ENCODE results near the gene KISS1R. TPM values are rescaled to one million over a fixed set of nuclear protein-coding genes. Genes with fewer than 3 reads are reported as not detected.

The KISS1R gene
- total and polyA plus RNA-seq, 4 donors, result not detected

DNA sequence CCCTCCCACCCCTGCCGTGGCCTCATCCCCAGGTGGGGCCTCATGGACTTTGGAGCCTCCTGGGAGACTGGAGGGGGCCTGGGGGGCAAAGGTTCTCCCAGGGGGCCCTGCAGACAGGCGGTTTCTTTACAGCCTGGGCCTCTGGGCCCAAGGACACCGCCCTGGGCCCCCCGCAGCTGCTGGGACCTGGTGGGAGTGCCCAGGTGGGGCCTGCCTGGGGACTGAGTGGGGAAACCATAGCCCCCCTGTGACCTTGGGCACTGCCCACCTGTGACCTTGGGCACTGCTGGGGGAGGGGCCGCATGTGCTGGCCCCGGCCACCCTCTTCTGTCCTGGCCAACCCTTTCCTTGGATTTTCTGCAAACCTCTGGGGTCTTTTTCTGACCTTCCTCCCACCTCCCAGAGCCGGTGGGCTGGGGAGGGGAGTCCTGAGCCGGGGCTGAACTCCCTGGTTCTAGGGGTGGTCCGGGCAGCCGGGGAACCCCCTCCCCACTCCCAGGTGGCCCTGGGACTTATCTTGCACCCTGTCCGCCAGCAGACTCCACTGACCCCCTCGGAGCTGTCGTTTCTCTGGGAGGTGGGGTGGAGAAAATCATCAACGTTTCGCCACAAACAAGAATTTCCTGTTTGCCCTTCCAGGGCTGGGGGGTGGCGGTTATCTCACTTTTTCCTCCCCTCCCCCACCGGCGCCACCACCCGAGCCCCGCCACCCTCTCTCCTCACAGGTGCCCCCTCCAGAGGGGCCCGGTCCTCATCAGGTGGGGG, 35.7 kb downstream of the KISS1R start:
- TF ChIP-seq HNF4G (IDR thresholded peaks at IDR 0.05), result no peak
- no peak for TF ChIP-seq EGR1 (IDR thresholded peaks at IDR 0.05; ENCODE audit: low read depth in 2 of 2)
- TF ChIP-seq, protein P1, sequence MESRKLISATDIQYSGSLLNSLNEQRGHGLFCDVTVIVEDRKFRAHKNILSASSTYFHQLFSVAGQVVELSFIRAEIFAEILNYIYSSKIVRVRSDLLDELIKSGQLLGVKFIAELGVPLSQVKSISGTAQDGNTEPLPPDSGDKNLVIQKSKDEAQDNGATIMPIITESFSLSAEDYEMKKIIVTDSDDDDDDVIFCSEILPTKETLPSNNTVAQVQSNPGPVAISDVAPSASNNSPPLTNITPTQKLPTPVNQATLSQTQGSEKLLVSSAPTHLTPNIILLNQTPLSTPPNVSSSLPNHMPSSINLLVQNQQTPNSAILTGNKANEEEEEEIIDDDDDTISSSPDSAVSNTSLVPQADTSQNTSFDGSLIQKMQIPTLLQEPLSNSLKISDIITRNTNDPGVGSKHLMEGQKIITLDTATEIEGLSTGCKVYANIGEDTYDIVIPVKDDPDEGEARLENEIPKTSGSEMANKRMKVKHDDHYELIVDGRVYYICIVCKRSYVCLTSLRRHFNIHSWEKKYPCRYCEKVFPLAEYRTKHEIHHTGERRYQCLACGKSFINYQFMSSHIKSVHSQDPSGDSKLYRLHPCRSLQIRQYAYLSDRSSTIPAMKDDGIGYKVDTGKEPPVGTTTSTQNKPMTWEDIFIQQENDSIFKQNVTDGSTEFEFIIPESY (IDR thresholded peaks at IDR 0.05), result no peak
- TF ChIP-seq, protein P2, sequence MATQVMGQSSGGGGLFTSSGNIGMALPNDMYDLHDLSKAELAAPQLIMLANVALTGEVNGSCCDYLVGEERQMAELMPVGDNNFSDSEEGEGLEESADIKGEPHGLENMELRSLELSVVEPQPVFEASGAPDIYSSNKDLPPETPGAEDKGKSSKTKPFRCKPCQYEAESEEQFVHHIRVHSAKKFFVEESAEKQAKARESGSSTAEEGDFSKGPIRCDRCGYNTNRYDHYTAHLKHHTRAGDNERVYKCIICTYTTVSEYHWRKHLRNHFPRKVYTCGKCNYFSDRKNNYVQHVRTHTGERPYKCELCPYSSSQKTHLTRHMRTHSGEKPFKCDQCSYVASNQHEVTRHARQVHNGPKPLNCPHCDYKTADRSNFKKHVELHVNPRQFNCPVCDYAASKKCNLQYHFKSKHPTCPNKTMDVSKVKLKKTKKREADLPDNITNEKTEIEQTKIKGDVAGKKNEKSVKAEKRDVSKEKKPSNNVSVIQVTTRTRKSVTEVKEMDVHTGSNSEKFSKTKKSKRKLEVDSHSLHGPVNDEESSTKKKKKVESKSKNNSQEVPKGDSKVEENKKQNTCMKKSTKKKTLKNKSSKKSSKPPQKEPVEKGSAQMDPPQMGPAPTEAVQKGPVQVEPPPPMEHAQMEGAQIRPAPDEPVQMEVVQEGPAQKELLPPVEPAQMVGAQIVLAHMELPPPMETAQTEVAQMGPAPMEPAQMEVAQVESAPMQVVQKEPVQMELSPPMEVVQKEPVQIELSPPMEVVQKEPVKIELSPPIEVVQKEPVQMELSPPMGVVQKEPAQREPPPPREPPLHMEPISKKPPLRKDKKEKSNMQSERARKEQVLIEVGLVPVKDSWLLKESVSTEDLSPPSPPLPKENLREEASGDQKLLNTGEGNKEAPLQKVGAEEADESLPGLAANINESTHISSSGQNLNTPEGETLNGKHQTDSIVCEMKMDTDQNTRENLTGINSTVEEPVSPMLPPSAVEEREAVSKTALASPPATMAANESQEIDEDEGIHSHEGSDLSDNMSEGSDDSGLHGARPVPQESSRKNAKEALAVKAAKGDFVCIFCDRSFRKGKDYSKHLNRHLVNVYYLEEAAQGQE (IDR thresholded peaks at IDR 0.05), result no peak
- TF ChIP-seq RXRA (IDR thresholded peaks at IDR 0.05), result no peak
- TF ChIP-seq, protein P3, sequence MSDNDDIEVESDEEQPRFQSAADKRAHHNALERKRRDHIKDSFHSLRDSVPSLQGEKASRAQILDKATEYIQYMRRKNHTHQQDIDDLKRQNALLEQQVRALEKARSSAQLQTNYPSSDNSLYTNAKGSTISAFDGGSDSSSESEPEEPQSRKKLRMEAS (IDR thresholded peaks at IDR 0.05), result no peak
- no peak for TF ChIP-seq FOXA2 (IDR thresholded peaks at IDR 0.05)
- TF ChIP-seq YY1 (IDR thresholded peaks at IDR 0.05), result no peak
- Histone ChIP-seq H3K36me3 (ENCODE audit: control insufficient read depth in 4 of 4, insufficient read depth in 3 of 4, low read depth in 1 of 4, low read length in 3 of 4) (peaks cover 0 to under 1% (median 0%) of the 10 kb centered on the region in 4 donors), H3K9me3 (ENCODE audit: control insufficient read depth in 4 of 4, low read length in 3 of 4) (no peaks in the 10 kb centered on the region), H3K4me3 (ENCODE audit: low read depth in 1 of 3, low read length in 3 of 3) (peak overlapping the region in 1 of 3 donors; percentile 11), H3K27me3 (ENCODE audit: control insufficient read depth in 4 of 4, insufficient read depth in 4 of 4, low read length in 3 of 4) (no peaks in the 10 kb centered on the region), H3K27ac (ENCODE audit: low read depth in 1 of 2, low read length in 2 of 2) (no peak overlapping the region), H3K9ac (ENCODE audit: low read depth in 1 of 2, low read length in 2 of 2) (no peak overlapping the region), H3K4me1 (ENCODE audit: control insufficient read depth in 4 of 4, insufficient read depth in 4 of 4, low read length in 3 of 4) (peaks cover 3 to 7% (median 4%) of the 10 kb centered on the region in 4 donors)
- DNase-seq (ENCODE audit: low spot score), result peak; percentile 77
- WGBS, result 50% methylated on average over 21 of the region's 21 CpGs

DNA sequence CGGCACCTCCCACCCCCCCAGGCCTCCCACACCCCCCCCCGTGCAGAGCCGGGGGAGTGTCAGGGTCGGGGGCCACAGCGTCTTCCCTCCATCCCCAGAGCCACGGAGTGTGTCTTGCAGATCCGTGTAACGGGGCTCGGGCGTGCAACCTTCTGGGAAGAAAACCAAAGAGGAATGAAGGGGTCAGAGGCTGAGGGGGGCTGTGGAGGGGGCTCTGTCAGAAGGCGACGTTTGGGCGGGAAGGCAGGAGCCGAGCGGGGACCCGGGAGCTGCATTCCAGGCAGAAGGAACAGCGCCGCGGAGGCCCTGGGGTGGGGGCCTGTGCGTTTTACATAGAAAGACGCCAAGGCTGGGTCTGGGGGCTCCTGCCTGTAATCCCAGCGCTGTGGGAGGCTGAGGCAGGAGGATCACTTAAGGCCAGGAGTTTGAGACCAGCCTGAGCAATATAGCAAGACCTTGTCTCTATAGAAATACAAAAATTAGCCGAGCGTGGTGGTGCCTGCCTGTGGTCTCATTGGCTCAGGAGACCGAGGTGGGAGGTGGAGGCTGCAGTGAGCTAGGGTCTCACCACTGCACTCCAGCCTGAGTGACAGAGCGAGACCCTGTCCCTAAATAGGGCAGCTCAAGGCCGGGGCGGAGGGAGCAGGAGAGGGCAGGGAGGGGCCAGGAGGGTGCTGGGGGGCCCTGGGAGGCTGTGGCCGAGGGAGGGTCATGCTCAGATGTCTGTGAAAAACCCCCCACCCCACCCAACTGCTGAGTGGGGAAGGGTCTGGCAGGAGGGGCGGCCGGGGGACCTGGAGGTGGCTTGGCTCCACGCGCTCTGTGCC, 36.5 kb downstream of the KISS1R start:
- Histone ChIP-seq H3K4me1 (ENCODE audit: control insufficient read depth in 4 of 4, insufficient read depth in 4 of 4, low read length in 3 of 4) (peaks cover 3 to 7% (median 4%) of the 10 kb centered on the region in 4 donors), H3K4me3 (ENCODE audit: low read depth in 1 of 3, low read length in 3 of 3) (peak overlapping the region in 1 of 3 donors; percentile 11), H3K27ac (ENCODE audit: low read depth in 1 of 2, low read length in 2 of 2) (no peak overlapping the region), H3K27me3 (ENCODE audit: control insufficient read depth in 4 of 4, insufficient read depth in 4 of 4, low read length in 3 of 4) (no peaks in the 10 kb centered on the region), H3K9ac (ENCODE audit: low read depth in 1 of 2, low read length in 2 of 2) (no peak overlapping the region), H3K36me3 (ENCODE audit: control insufficient read depth in 4 of 4, insufficient read depth in 3 of 4, low read depth in 1 of 4, low read length in 3 of 4) (no peaks in the 10 kb centered on the region), H3K9me3 (ENCODE audit: control insufficient read depth in 4 of 4, low read length in 3 of 4) (no peaks in the 10 kb centered on the region)
- no peak for DNase-seq (ENCODE audit: low spot score)
- TF ChIP-seq RAD21 (IDR thresholded peaks at IDR 0.05) (no peak), HNF4A (conservative IDR thresholded peaks at IDR 0.05) (no peak), HNF4G (IDR thresholded peaks at IDR 0.05) (no peak), JUND (IDR thresholded peaks at IDR 0.05) (no peak), FOXA2 (IDR thresholded peaks at IDR 0.05) (no peak), SP1 (IDR thresholded peaks at IDR 0.05) (no peak), TAF1 (conservative IDR thresholded peaks at IDR 0.05) (no peak), RXRA (IDR thresholded peaks at IDR 0.05) (no peak), YY1 (IDR thresholded peaks at IDR 0.05) (no peak)
- TF ChIP-seq, protein P2 (IDR thresholded peaks at IDR 0.05), result no peak
- TF ChIP-seq, protein P4, sequence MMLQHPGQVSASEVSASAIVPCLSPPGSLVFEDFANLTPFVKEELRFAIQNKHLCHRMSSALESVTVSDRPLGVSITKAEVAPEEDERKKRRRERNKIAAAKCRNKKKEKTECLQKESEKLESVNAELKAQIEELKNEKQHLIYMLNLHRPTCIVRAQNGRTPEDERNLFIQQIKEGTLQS (IDR thresholded peaks at IDR 0.05), result no peak
- TF ChIP-seq, protein P3 (IDR thresholded peaks at IDR 0.05), result no peak
- 68% methylated on average over 33 of the region's 33 CpGs for WGBS

Measured in liver (tissue), 9 donors.